K562 (cell line): ENCODE measurements around the gene SMARCC1. TPM values are rescaled to one million over a fixed set of nuclear protein-coding genes. Genes with fewer than 3 reads are reported as not detected.

Source experiments
- ATAC-seq: fragments of 200-7000 bp; cut with Tn5 transposase; 3 replicates; pipeline ENCODE4 v1.9.1; 2020; ENCODE audit warnings: moderate library complexity
- BruUV-seq: library from RNA; stranded (reverse); fragments of 400-500 nt; replicated peaks from 2 replicates; lab custom pipeline; 2021; lab: Mats Ljungman, UMichigan
- CTCF ChIA-PET: fragments of 300-600 bp; formaldehyde crosslinking; extraction: SDS; loops from one replicate; lab custom pipeline; 2021; ENCODE audit warnings: low intra/inter-chr PET ratio; lab: Yijun Ruan, JAX
- POLR2A ChIA-PET: fragments of 300-600, 350-650 bp; sonication (Branson Sonifier 250); formaldehyde crosslinking; extraction: SDS; loops from one replicate; lab custom pipeline; 2021; ENCODE audit warnings: antibody characterized with exemption, inconsistent platforms; lab: Yijun Ruan, JAX
- DNase-seq, 4 experiments: peaks; one replicate each; pipeline versions ENCODE4 v3.0.0 to v3.0.0-alpha.2; 2011 to 2018; ENCODE audit warnings: low spot score in 3 of 4, mixed read lengths in 3 of 4; ENCODE audit errors: extremely low read depth in 1 of 4
- FAIRE-seq: peaks from 2 replicates; lab custom pipeline; 2011; peaks lifted over from hg19 to GRCh38; lab: Jason Lieb, UNC
- H2AFZ ChIP-seq: 2 replicates; pipeline ENCODE4 v1.6.0; 2011; ENCODE audit warnings: low read depth, low read length, control low read depth, inconsistent platforms
- H3K27ac ChIP-seq: fragments of 200-600 bp; 3 replicates; pipeline ENCODE4 v1.8.0; 2011; ENCODE audit warnings: low read depth, mild to moderate bottlenecking, control low read depth, inconsistent platforms, low read length, moderate library complexity, mixed read lengths; ENCODE audit errors: extremely low read depth
- H3K27me3 ChIP-seq, 2 experiments: fragments of 300-600 bp in 1 of 2; 2 replicates in 1 of 2; 3 replicates in 1 of 2; pipeline versions ENCODE4 v1.6.0 to v1.8.0; 2011; ENCODE audit warnings: inconsistent platforms in 2 of 2, low read length in 2 of 2, mild to moderate bottlenecking in 1 of 2, mixed read lengths in 1 of 2, moderate library complexity in 1 of 2; ENCODE audit not compliant: control insufficient read depth in 2 of 2, insufficient read depth in 2 of 2
- H3K36me3 ChIP-seq: fragments of 300-600 bp; 3 replicates; pipeline ENCODE4 v1.8.0; 2011; ENCODE audit warnings: mild to moderate bottlenecking, low read length, inconsistent platforms; ENCODE audit not compliant: control insufficient read depth, insufficient read depth
- H3K4me1 ChIP-seq, 2 experiments: fragments of 200-600 bp in 1 of 2; replicated peaks in 1 of 2; 2 replicates in 1 of 2; 3 replicates in 1 of 2; pipeline versions ENCODE4 v1.5.1 to v1.8.0; 2011; ENCODE audit warnings: inconsistent platforms in 2 of 2, low read length in 2 of 2, mild to moderate bottlenecking in 1 of 2, mixed read lengths in 1 of 2, moderate library complexity in 1 of 2; ENCODE audit not compliant: control insufficient read depth in 2 of 2, insufficient read depth in 2 of 2
- H3K4me2 ChIP-seq: 2 replicates; pipeline ENCODE4 v1.6.1; 2011; ENCODE audit warnings: low read length, control low read depth, inconsistent platforms, mixed read lengths; ENCODE audit not compliant: insufficient read depth
- H3K4me3 ChIP-seq: fragments of 200-600 bp; sonication (generic), shearing (Covaris generic); 2 replicates; pipeline ENCODE4 v1.5.1; 2016; ENCODE audit warnings: control low read depth, inconsistent platforms
- H3K79me2 ChIP-seq: fragments of 200-600 bp; 3 replicates; pipeline ENCODE4 v1.8.0; 2011; ENCODE audit warnings: low read length, inconsistent platforms; ENCODE audit not compliant: control insufficient read depth, insufficient read depth
- H3K9ac ChIP-seq, 2 experiments: 2 replicates each; pipeline versions ENCODE4 v1.6.0 to v1.6.1; 2011; ENCODE audit warnings: low read depth in 2 of 2, low read length in 2 of 2, control low read depth in 1 of 2, inconsistent platforms in 1 of 2, mild to moderate bottlenecking in 1 of 2, mixed read lengths in 1 of 2; ENCODE audit not compliant: insufficient read depth in 1 of 2
- H3K9me1 ChIP-seq: one replicate; pipeline ENCODE4 v1.6.0; 2011; ENCODE audit warnings: inconsistent platforms, mild to moderate bottlenecking, low read length, moderate library complexity; ENCODE audit not compliant: control insufficient read depth, insufficient read depth
- H3K9me3 ChIP-seq: replicated peaks from 2 replicates; pipeline ENCODE4 v1.5.1; 2011; ENCODE audit warnings: low read depth, low read length, inconsistent platforms; ENCODE audit not compliant: control insufficient read depth, insufficient read depth
- H4K20me1 ChIP-seq: replicated peaks from 2 replicates; pipeline ENCODE4 v1.6.1; 2011; ENCODE audit warnings: low read length, inconsistent platforms, mixed read lengths; ENCODE audit not compliant: control insufficient read depth, insufficient read depth
- HEY1 ChIP-seq: fragments of 250-450 bp; sonication (Bioruptor Pico); IDR thresholded peaks from 2 replicates; pipeline ENCODE4 v1.5.0; 2020; ENCODE audit warnings: mild to moderate bottlenecking, moderate library complexity, borderline replicate concordance
- ILK ChIP-seq: fragments of 450-650 bp; IDR thresholded peaks from 2 replicates; pipeline ENCODE4 v1.6.1; 2016; ENCODE audit warnings: missing genetic modification characterization, low read depth, mild to moderate bottlenecking, missing compliant biosample characterization, moderate library complexity, borderline replicate concordance
- MECOM ChIP-seq: fragments of 250-450 bp; sonication (Bioruptor Pico); IDR thresholded peaks from 2 replicates; pipeline ENCODE4 v1.8.0; 2022; ENCODE audit warnings: inconsistent platforms
- MIER1 ChIP-seq: fragments of 450-650 bp; IDR thresholded peaks from 2 replicates; pipeline ENCODE4 v1.6.1; 2016; ENCODE audit warnings: antibody characterized with exemption, mild to moderate bottlenecking, low read depth
- MYNN ChIP-seq, 2 experiments: sonication (generic); formaldehyde crosslinking in 1 of 2; IDR thresholded peaks; 2 replicates each; pipeline versions ENCODE4 v1.5.0 to v1.6.1; 2016 to 2020; ENCODE audit warnings: antibody characterized with exemption in 1 of 2, missing genetic modification reagents in 1 of 2
- TFAM ChIP-seq: fragments of 250-450 bp; sonication (Bioruptor Pico); conservative IDR thresholded peaks from 2 replicates; pipeline ENCODE4 v1.5.0; 2021; ENCODE audit warnings: mild to moderate bottlenecking, moderate library complexity
- ZNF224 ChIP-seq: sonication (generic); formaldehyde crosslinking; IDR thresholded peaks from 2 replicates; pipeline ENCODE4 v1.8.0; 2022; ENCODE audit warnings: mild to moderate bottlenecking, missing genetic modification reagents
- ZNF431 ChIP-seq: sonication (generic); formaldehyde crosslinking; IDR thresholded peaks from 2 replicates; pipeline ENCODE4 v1.8.0; 2022; ENCODE audit warnings: mild to moderate bottlenecking, missing genetic modification reagents
- ZNF77 ChIP-seq: fragments of 250-450 bp; sonication (Bioruptor Pico); IDR thresholded peaks from 2 replicates; pipeline ENCODE4 v1.5.0; 2020
- in situ Hi-C: fragments of 300-500 bp; cut with MboI; formaldehyde crosslinking; loops from 4 replicates; pipeline ENCODE4 v1.15.0; 2018; ENCODE audit warnings: inconsistent platforms, mixed read lengths
- intact Hi-C: fragments of 100-400 bp; cut with micrococcal nuclease; formaldehyde crosslinking; loops from 2 replicates; pipeline ENCODE4 v1.14.2; 2022
- polyA plus RNA-seq, 8 experiments: library from polyadenylated mRNA; depleted of rRNA in 4 of 8; stranded (reverse) in 5 of 8; unstranded in 3 of 8; fragments of >200 nt; fragmentation: Nextera tagmentation in 2 of 8; fragmentation: Illumina TruSeq in 1 of 8; extraction: Ambion mirVana in 2 of 8; extraction: Trizol in 1 of 8; gene quantifications; 2 replicates each; pipeline versions ENCODE4 v1.2.1 to v1.2.3, GENCODE V29; 2011 to 2014; ENCODE audit warnings: inconsistent platforms in 1 of 8, missing spikeins in 1 of 8
- total RNA-seq, 7 experiments: library from RNA; depleted of rRNA in 6 of 7; stranded (reverse); fragments of >200 nt in 6 of 7; fragmentation: Illumina TruSeq in 2 of 7; extraction: Trizol in 2 of 7; gene quantifications; 2 replicates each; pipeline versions ENCODE4 v1.2.1 to v1.2.3, GENCODE V29; 2011 to 2021; ENCODE audit warnings: low replicate concordance in 1 of 7

SMARCC1 gene
- total and polyA plus RNA-seq, 9 of the 15 experiments (the other 6 are each of a cell fraction or from before 2014, with no cell fraction given) = 20.7 to 199 (median 66.0) TPM

DNA sequence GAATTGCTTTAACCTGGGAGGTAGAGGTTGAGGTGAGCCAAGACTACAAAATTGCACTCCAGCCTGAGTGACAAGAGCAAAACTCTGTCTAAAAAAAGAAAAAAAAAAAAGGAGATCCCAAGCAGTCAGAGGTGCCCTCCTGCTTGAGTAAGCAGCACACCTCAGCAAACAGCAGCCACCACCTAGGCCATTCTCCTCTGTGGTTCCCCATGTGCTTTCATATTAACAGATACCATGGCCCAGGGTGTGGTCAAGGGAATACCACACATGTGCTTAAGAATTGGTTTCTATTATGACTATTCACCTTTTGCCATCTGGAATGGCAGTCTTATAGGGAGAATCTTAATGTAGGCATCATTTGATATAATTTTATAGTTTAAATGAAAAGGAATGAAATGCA, 178.4 kb downstream of the SMARCC1 start:
- intact Hi-C loops = no loop called here
- ChIA-PET CTCF (no interaction called here), POLR2A (interaction anchor here (0.5 to 2.8 kb wide), 2 partner anchors 12 to 78 kb away, joined by 4 to 10 read pairs; no protein-coding TSS in a partner anchor)
- no TSS peak for BruUV-seq
- H3K79me2 ChIP-seq = no peaks in the 10 kb centered on the region; the same call in 2 of the 3 replicates
- H3K4me3 ChIP-seq = no peak overlapping the region
- in situ Hi-C loops = no loop called here
- peaks cover 92% of the 10 kb centered on the region for H3K36me3 ChIP-seq
- no peaks in the 10 kb centered on the region for H4K20me1 ChIP-seq
- no peak overlapping the region for H3K4me2 ChIP-seq
- H3K27ac ChIP-seq = no peak overlapping the region
- ATAC-seq = no peak
- TF ChIP-seq MECOM (CRISPR knock-in tag) (no peak), ZNF224 (CRISPR knock-in tag) (no peak), ZNF431 (CRISPR knock-in tag) (no peak), TFAM (CRISPR knock-in tag) (no peak), MYNN (IDR thresholded peaks at IDR 0.05) (no peak), MYNN (CRISPR knock-in tag; IDR thresholded peaks at IDR 0.05) (no peak), HEY1 (no peak), MIER1 (no peak), ILK (tag) (no peak), ZNF77 (CRISPR knock-in tag) (no peak)
- TF ChIP-seq, all 486 proteins: peak for 0
- no peaks in the 10 kb centered on the region for H3K27me3 ChIP-seq
- H3K9ac ChIP-seq = no peak overlapping the region
- no peak for FAIRE-seq
- H3K9me1 ChIP-seq = no peaks in the 10 kb centered on the region
- DNase-seq = no peak
- no peaks in the 10 kb centered on the region for H3K4me1 ChIP-seq
- H2AFZ ChIP-seq = no peak overlapping the region
- no peaks in the 10 kb centered on the region for H3K9me3 ChIP-seq
